T-cell (primary cell): ENCODE data around the gene EPB41L5. TPM values are rescaled to one million over a fixed set of nuclear protein-coding genes. Genes with fewer than 3 reads are reported as not detected.
"Not testable (repeated sequence)": the region's sequence is repeated elsewhere in the genome, so short reads cannot be mapped to it uniquely, and the experiment has no call there.

Experiments
- ATAC-seq, 4 experiments: fragments of 200-7000 bp in 3 of 4; fragments of 150-1000 bp in 1 of 4; cut with Tn5 transposase; replicated peaks in 1 of 4; 1 replicate in 3 of 4; 2 replicates in 1 of 4; pipeline ENCODE4 v1.10.0; 2021; ENCODE audit warnings: moderate library complexity in 3 of 4, mild to moderate bottlenecking in 2 of 4, moderate number of reproducible peaks in 1 of 4
- CTCF ChIA-PET, 2 donors: fragments of 300-600 bp; sonication (Branson Sonifier 250); formaldehyde crosslinking; loops; one replicate each; lab custom pipeline; 2022; ENCODE audit warnings: antibody characterized with exemption in 2 of 2; lab: Charles Lee
- POLR2A ChIA-PET, 2 donors: fragments of 300-600 bp; sonication (Branson Sonifier 250); formaldehyde crosslinking; loops; one replicate each; lab custom pipeline; 2022; ENCODE audit warnings: antibody characterized with exemption in 2 of 2; lab: Charles Lee
- DNase-seq, 35 experiments: peaks; one replicate each; pipeline versions ENCODE4 v3.0.0 to v3.0.0-alpha.2; 2013 to 2023
- H3K27ac ChIP-seq: one replicate; pipeline ENCODE4 v1.5.1; 2013; ENCODE audit warnings: low read length
- H3K27me3 ChIP-seq, 2 experiments: replicated peaks in 1 of 2; 1 replicate in 1 of 2; 2 replicates in 1 of 2; pipeline versions ENCODE4 v1.6.1 to v1.7.0; 2013; ENCODE audit warnings: low read length in 1 of 2, mixed read lengths in 1 of 2; ENCODE audit not compliant: control insufficient read depth in 2 of 2, insufficient read depth in 2 of 2; ENCODE audit errors: extremely low read depth in 1 of 2
- H3K36me3 ChIP-seq, 2 donors: 1 replicate in 1 of 2; 2 replicates in 1 of 2; pipeline versions ENCODE4 v1.6.1 to v1.7.0; 2013; ENCODE audit warnings: low read length in 1 of 2; ENCODE audit not compliant: control insufficient read depth in 2 of 2, insufficient read depth in 1 of 2; ENCODE audit errors: extremely low read depth in 1 of 2
- H3K4me1 ChIP-seq, 2 experiments: 1 replicate in 1 of 2; 2 replicates in 1 of 2; pipeline versions ENCODE4 v1.6.1 to v1.7.0; 2013; ENCODE audit warnings: low read length in 2 of 2, mixed read lengths in 1 of 2; ENCODE audit not compliant: insufficient read depth in 2 of 2, control insufficient read depth in 1 of 2; ENCODE audit errors: extremely low read depth in 1 of 2
- H3K4me3 ChIP-seq, 2 donors: 1 replicate in 1 of 2; 2 replicates in 1 of 2; pipeline versions ENCODE4 v1.5.1 to v1.7.0; 2013; ENCODE audit warnings: mild to moderate bottlenecking in 2 of 2, low read length in 1 of 2, moderate library complexity in 1 of 2; ENCODE audit not compliant: control insufficient read depth in 1 of 2; ENCODE audit errors: extremely low read depth in 1 of 2
- H3K9me3 ChIP-seq: 2 replicates; pipeline ENCODE4 v1.7.0; 2013
- H3K27ac Mint-ChIP-seq, 2 donors: one replicate each; pipeline ENCODE4 v1.8.0; 2020 to 2021; ENCODE audit warnings: mild to moderate bottlenecking in 2 of 2, mixed read lengths in 2 of 2
- H3K27me3 Mint-ChIP-seq, 2 donors: one replicate each; pipeline ENCODE4 v1.8.0; 2021 to 2022; ENCODE audit warnings: mixed read lengths in 2 of 2
- H3K36me3 Mint-ChIP-seq: one replicate; pipeline ENCODE4 v1.8.0; 2021; ENCODE audit warnings: mixed read lengths
- H3K4me1 Mint-ChIP-seq, 3 donors: one replicate each; pipeline ENCODE4 v1.8.0; 2020 to 2022; ENCODE audit warnings: mixed read lengths in 3 of 3, mild to moderate bottlenecking in 1 of 3
- H3K4me3 Mint-ChIP-seq, 3 donors: one replicate each; pipeline ENCODE4 v1.8.0; 2020 to 2022; ENCODE audit warnings: mild to moderate bottlenecking in 3 of 3, mixed read lengths in 3 of 3, moderate library complexity in 3 of 3
- H3K9me3 Mint-ChIP-seq, 3 donors: one replicate each; pipeline ENCODE4 v1.8.0; 2020 to 2022; ENCODE audit warnings: mixed read lengths in 3 of 3
- WGBS: methylation state at CpG from one replicate; pipeline ENCODE4 v1.1.5; 2013; ENCODE audit warnings: missing lambda C conversion rate; ENCODE audit not compliant: insufficient coverage; 5-methylcytosine and 5-hydroxymethylcytosine counted together
- total RNA-seq, 35 experiments: library from RNA in 6 of 35; stranded (reverse) in 6 of 35; fragments of 120-200 nt in 1 of 35; gene quantifications; one replicate each; pipeline versions ENCODE4 v1.2.1 to v1.2.4 and lab custom pipeline; 2013 to 2026

Gene EPB41L5
- total RNA-seq, 5 donors from 2014 or later (not counting 1 experiment from before 2014, with no cell fraction given), result 5.6 to 7.9 (median 6.0) TPM

- Mint-ChIP-seq H3K27ac (no peak overlapping the region), H3K4me1 (no peaks in the 10 kb centered on the region), H3K27me3 (no peaks in the 10 kb centered on the region), H3K9me3 (peaks cover 7 to 16% (median 13%) of the 10 kb centered on the region in 3 donors), H3K4me3 (no peak overlapping the region), H3K36me3 (peaks cover 28% of the 10 kb centered on the region)
- POLR2A ChIA-PET, result no interaction called here
- no peaks in the 10 kb centered on the region for H3K4me1 ChIP-seq
- no peaks in the 10 kb centered on the region for H3K36me3 ChIP-seq
- ATAC-seq, result no peak
- WGBS, result no CpG with 5 or more reads among the region's 1 CpG
- CTCF ChIA-PET, result no interaction called here
- no peaks in the 10 kb centered on the region for H3K9me3 ChIP-seq
- no peak overlapping the region for H3K4me3 ChIP-seq
- H3K27ac ChIP-seq, result no peak overlapping the region
- H3K27me3 ChIP-seq, result no peaks in the 10 kb centered on the region
- DNase-seq, result no peak
These were observed 135.4 kb downstream of the EPB41L5 start for GRCh38 chr2:120148229-120148628.

- Mint-ChIP-seq H3K4me3 (no peak overlapping the region), H3K4me1 (no peaks in the 10 kb centered on the region), H3K27ac (no peak overlapping the region), H3K27me3 (no peaks in the 10 kb centered on the region), H3K36me3 (peaks cover 33% of the 10 kb centered on the region), H3K9me3 (peaks cover 8 to 20% (median 15%) of the 10 kb centered on the region in 3 donors)
- no peak overlapping the region for H3K27ac ChIP-seq
- ChIA-PET CTCF (no interaction called here), POLR2A (no interaction called here)
- H3K9me3 ChIP-seq, result no peaks in the 10 kb centered on the region
- no peaks in the 10 kb centered on the region for H3K27me3 ChIP-seq
- WGBS, result no CpG with 5 or more reads among the region's 3 CpGs
- H3K36me3 ChIP-seq, result no peaks in the 10 kb centered on the region
- H3K4me3 ChIP-seq, result no peak overlapping the region
- DNase-seq (no peak), ATAC-seq (no peak)
- H3K4me1 ChIP-seq, result no peaks in the 10 kb centered on the region
These were observed 135.8 kb downstream of the EPB41L5 start for GRCh38 chr2:120148669-120149068.

- Histone ChIP-seq H3K4me1 (no peaks in the 10 kb centered on the region), H3K27me3 (no peaks in the 10 kb centered on the region), H3K4me3 (no peak overlapping the region), H3K9me3 (no peaks in the 10 kb centered on the region), H3K36me3 (peaks cover 0 to 1% of the 10 kb centered on the region in 2 donors), H3K27ac (no peak overlapping the region)
- no peak for DNase-seq
- Mint-ChIP-seq H3K27me3 (no peaks in the 10 kb centered on the region), H3K9me3 (peaks cover 11 to 22% (median 16%) of the 10 kb centered on the region in 3 donors), H3K27ac (no peak overlapping the region), H3K4me1 (no peaks in the 10 kb centered on the region), H3K36me3 (peaks cover 34% of the 10 kb centered on the region), H3K4me3 (no peak overlapping the region)
- CTCF ChIA-PET, result interaction anchor here (0.6 to 0.8 kb wide), 3 partner anchors 35 to 317 kb away, joined by 3 to 5 read pairs (median 4); no protein-coding TSS in a partner anchor
- POLR2A ChIA-PET, result no interaction called here
- no CpG with 5 or more reads among the region's 2 CpGs for WGBS
- ATAC-seq, result no peak
These were observed 136.5 kb downstream of the EPB41L5 start for GRCh38 chr2:120149406-120149805.

- H3K27me3 ChIP-seq, result no peaks in the 10 kb centered on the region
- H3K4me3 ChIP-seq, result no peak overlapping the region
- no peak overlapping the region for H3K27ac ChIP-seq
- CTCF ChIA-PET, result interaction anchor here in 1 of 2 donors (0.6 kb wide), 1 partner anchor 317 kb away, joined by 3 read pairs; no protein-coding TSS in a partner anchor
- peaks cover 35% of the 10 kb centered on the region for H3K36me3 Mint-ChIP-seq
- 100% methylated on average over 1 of the region's 4 CpGs for WGBS
- H3K4me1 Mint-ChIP-seq, result no peaks in the 10 kb centered on the region
- peaks cover 11 to 23% (median 16%) of the 10 kb centered on the region in 3 donors for H3K9me3 Mint-ChIP-seq
- no peaks in the 10 kb centered on the region for H3K27me3 Mint-ChIP-seq
- peaks cover under 1% of the 10 kb centered on the region for H3K9me3 ChIP-seq
- no peak for ATAC-seq
- POLR2A ChIA-PET, result interaction anchor here in 1 of 2 donors (0.7 kb wide), 1 partner anchor 107 kb away, joined by 3 read pairs; no protein-coding TSS in a partner anchor
- no peaks in the 10 kb centered on the region for H3K4me1 ChIP-seq
- no peak overlapping the region for H3K4me3 Mint-ChIP-seq
- H3K36me3 ChIP-seq, result peaks cover 0 to 5% of the 10 kb centered on the region in 2 donors
- DNase-seq, result no peak
- no peak overlapping the region for H3K27ac Mint-ChIP-seq
These were observed 137.2 kb downstream of the EPB41L5 start for GRCh38 chr2:120150040-120150482.

GRCh38 chr2:120155308-120155707, 142.4 kb downstream of the EPB41L5 start:
- WGBS, result no CpG with 5 or more reads among the region's 3 CpGs
- Mint-ChIP-seq H3K4me3 (no peak overlapping the region), H3K9me3 (peaks cover 4 to 23% (median 14%) of the 10 kb centered on the region in 3 donors), H3K36me3 (peaks cover 39% of the 10 kb centered on the region), H3K27me3 (no peaks in the 10 kb centered on the region), H3K27ac (no peak overlapping the region), H3K4me1 (no peaks in the 10 kb centered on the region)
- no peaks in the 10 kb centered on the region for H3K27me3 ChIP-seq
- H3K4me3 ChIP-seq, result no peak overlapping the region
- DNase-seq (no peak), ATAC-seq (no peak)
- peaks cover 0 to 5% of the 10 kb centered on the region in 2 donors for H3K36me3 ChIP-seq
- H3K27ac ChIP-seq, result no peak overlapping the region
- H3K4me1 ChIP-seq, result no peaks in the 10 kb centered on the region
- H3K9me3 ChIP-seq, result peaks cover 4% of the 10 kb centered on the region
- ChIA-PET CTCF (interaction anchor here (0.6 to 0.9 kb wide), 2 partner anchors 20 kb away, joined by 3 read pairs; no protein-coding TSS in a partner anchor), POLR2A (no interaction called here)

- H3K9me3 ChIP-seq, DNase-seq, H3K27me3 Mint-ChIP-seq, H3K27ac Mint-ChIP-seq, H3K4me1 Mint-ChIP-seq, H3K36me3 ChIP-seq, POLR2A ChIA-PET, H3K4me3 ChIP-seq, CTCF ChIA-PET, H3K27ac ChIP-seq, H3K4me1 ChIP-seq, H3K4me3 Mint-ChIP-seq, H3K27me3 ChIP-seq, ATAC-seq: not testable (repeated sequence)
- peaks cover 22% of the 10 kb centered on the region for H3K36me3 Mint-ChIP-seq
- WGBS, result no CpG with 5 or more reads among the region's 2 CpGs
- H3K9me3 Mint-ChIP-seq, result peaks cover 3 to 12% (median 4%) of the 10 kb centered on the region in 3 donors
These were observed 145.8 kb downstream of the EPB41L5 start for GRCh38 chr2:120158658-120159057.
